Glutamatergic neuron (in vitro differentiated cells): ENCODE measurements around the gene SMG6. TPM values are rescaled to one million over a fixed set of nuclear protein-coding genes. Genes with fewer than 3 reads are reported as not detected.

Source experiments
- DNase-seq: peaks from one replicate; pipeline ENCODE4 v3.0.0; 2022
- H3K27ac Mint-ChIP-seq: one replicate; pipeline ENCODE4 v1.8.0; 2020; ENCODE audit warnings: mild to moderate bottlenecking, mixed read lengths, inconsistent platforms; ENCODE audit not compliant: unreplicated experiment
- H3K27me3 Mint-ChIP-seq: one replicate; pipeline ENCODE4 v1.8.0; 2020; ENCODE audit warnings: mild to moderate bottlenecking, moderate library complexity, mixed read lengths, inconsistent platforms; ENCODE audit not compliant: unreplicated experiment
- H3K36me3 Mint-ChIP-seq: one replicate; pipeline ENCODE4 v1.8.0; 2020; ENCODE audit warnings: mild to moderate bottlenecking, mixed read lengths, inconsistent platforms; ENCODE audit not compliant: unreplicated experiment
- H3K4me1 Mint-ChIP-seq: one replicate; pipeline ENCODE4 v1.8.0; 2020; ENCODE audit warnings: mild to moderate bottlenecking, low read depth, mixed read lengths, inconsistent platforms; ENCODE audit not compliant: unreplicated experiment
- H3K4me3 Mint-ChIP-seq: one replicate; pipeline ENCODE4 v1.8.0; 2020; ENCODE audit warnings: mild to moderate bottlenecking, mixed read lengths, inconsistent platforms; ENCODE audit not compliant: unreplicated experiment
- H3K9me3 Mint-ChIP-seq: one replicate; pipeline ENCODE4 v1.8.0; 2020; ENCODE audit warnings: mild to moderate bottlenecking, moderate library complexity, mixed read lengths, inconsistent platforms; ENCODE audit not compliant: unreplicated experiment
- total RNA-seq: library from RNA; stranded (reverse); fragmentation: NEBNext Ultra II Directional; extraction: Animal tissue kit (Norgen Biotek cat#: 25700); gene quantifications from one replicate; pipeline ENCODE4 v1.2.1, GENCODE V29; 2021; ENCODE audit not compliant: unreplicated experiment
- TF ChIP-seq, protein P1 (sequence below): fragments of 200-600 bp; sonication (generic); IDR thresholded peaks from one replicate; pipeline ENCODE4 v1.5.0; 2021; ENCODE audit not compliant: partially characterized antibody, unreplicated experiment

Gene SMG6
- total RNA-seq, 1 donor from 2014 or later: 42.7 TPM

DNA sequence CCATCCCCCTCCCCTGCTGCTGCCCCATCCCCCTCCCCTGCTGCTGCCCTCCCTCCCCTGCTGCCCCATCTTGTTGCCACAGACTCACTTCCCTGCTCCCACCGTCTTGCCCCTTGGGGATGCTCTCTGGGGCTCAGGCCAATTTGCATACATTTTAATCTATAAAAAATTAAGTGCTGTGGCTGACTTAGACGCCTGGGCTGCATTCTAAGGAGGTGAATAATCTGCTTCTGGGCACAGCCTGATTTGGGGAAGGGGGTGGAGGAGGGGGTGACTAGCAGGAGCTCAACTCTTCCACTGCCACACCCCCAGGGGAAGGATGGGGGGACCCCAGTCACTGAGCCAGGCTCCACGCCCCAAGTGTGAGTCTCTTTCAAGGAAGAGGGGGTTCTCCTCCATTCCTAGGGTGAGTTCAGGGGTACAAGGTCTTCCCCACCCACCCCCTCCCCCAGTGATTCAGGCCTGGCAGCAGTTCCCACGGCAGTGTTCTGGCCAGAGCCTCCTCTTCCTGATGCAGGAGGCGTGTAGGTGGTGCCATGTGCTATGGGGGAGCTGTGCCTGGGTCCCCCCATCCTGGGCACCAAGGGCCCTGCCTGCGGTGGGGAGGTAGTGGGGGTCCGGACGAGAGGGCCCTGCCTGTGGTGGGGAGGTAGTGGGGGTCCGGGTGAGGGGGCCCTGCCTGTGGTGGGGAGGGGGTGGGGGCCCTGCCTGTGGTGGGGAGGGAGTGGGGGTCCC, 268.6 kb downstream of the SMG6 start:
- Mint-ChIP-seq H3K9me3 (peaks cover 1% of the 10 kb centered on the region), H3K4me3 (no peak overlapping the region), H3K27me3 (no peaks in the 10 kb centered on the region), H3K4me1 (peaks cover 13% of the 10 kb centered on the region), H3K27ac (no peak overlapping the region), H3K36me3 (no peaks in the 10 kb centered on the region)
- TF ChIP-seq, protein P1, sequence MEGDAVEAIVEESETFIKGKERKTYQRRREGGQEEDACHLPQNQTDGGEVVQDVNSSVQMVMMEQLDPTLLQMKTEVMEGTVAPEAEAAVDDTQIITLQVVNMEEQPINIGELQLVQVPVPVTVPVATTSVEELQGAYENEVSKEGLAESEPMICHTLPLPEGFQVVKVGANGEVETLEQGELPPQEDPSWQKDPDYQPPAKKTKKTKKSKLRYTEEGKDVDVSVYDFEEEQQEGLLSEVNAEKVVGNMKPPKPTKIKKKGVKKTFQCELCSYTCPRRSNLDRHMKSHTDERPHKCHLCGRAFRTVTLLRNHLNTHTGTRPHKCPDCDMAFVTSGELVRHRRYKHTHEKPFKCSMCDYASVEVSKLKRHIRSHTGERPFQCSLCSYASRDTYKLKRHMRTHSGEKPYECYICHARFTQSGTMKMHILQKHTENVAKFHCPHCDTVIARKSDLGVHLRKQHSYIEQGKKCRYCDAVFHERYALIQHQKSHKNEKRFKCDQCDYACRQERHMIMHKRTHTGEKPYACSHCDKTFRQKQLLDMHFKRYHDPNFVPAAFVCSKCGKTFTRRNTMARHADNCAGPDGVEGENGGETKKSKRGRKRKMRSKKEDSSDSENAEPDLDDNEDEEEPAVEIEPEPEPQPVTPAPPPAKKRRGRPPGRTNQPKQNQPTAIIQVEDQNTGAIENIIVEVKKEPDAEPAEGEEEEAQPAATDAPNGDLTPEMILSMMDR: no peak
- DNase-seq: peak; percentile 64

DNA sequence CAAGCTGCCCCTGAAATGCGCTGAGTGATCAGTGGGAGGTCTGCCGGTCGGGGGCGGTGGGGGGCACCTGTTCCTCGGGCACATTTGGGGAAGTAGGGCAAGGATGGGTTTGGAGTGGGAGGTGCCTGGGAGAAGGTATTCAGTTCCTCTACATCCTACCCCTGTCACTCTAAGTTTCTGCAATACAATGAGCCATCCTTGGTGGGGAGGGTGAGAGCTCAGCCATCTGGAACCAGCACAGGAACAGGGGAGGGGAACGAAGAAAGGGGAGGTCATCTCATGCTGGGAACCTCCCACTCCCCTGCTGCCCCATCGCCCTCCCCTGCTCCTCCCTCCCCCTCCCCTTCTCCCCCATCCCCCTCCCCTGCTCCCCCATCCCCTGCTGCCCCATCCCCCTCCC, 269.4 kb downstream of the SMG6 start:
- Mint-ChIP-seq H3K27me3 (no peaks in the 10 kb centered on the region), H3K36me3 (no peaks in the 10 kb centered on the region), H3K4me1 (peaks cover 13% of the 10 kb centered on the region), H3K4me3 (no peak overlapping the region), H3K27ac (peak overlapping the region; percentile 12), H3K9me3 (peaks cover 1% of the 10 kb centered on the region)
- TF ChIP-seq, protein P1: no peak
- DNase-seq: peak; percentile 28

DNA sequence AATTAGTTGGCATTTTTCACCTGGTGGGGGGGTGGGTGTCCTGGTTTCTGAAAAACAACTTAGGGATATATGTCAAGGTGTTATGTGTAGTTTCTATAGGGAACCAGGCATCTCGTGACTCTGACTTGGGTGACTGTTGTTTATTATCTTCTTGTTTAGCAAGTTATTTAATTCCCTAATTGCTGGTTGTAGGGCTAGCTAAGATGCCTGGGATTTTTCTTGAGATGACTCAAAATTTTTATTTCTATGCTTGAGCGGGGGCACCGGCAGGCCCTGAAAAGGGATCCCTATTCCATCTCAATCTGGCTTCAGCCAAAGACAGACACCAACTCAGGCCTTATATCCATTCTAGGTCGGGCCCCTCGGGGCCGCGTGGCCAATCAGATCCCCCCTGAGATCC, 270.4 kb downstream of the SMG6 start:
- Mint-ChIP-seq H3K4me1 (peaks cover 16% of the 10 kb centered on the region), H3K27ac (peak overlapping the region; percentile 43), H3K27me3 (no peaks in the 10 kb centered on the region), H3K4me3 (no peak overlapping the region), H3K36me3 (no peaks in the 10 kb centered on the region), H3K9me3 (peaks cover 1% of the 10 kb centered on the region)
- TF ChIP-seq, protein P1: no peak
- no peak for DNase-seq

DNA sequence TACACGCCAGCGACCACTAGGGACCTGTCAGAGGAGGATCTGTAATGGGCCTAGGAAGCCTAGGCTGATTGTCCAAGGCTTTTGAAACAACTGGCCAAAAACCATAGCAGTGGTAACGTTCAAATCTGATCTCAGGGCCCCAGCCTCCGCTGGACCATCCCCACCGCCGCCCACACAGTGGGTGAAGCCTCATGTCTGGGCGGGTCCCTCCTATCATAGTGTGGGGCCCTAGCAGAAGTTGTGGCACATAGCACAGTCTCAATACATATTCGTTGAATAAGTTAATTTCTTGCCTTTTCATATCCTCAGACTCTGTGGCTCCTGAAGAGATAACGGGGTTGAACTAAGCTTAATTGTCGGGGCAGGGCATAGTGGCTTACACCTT, 272.8 kb downstream of the SMG6 start:
- Mint-ChIP-seq H3K4me3 (peak overlapping the region; percentile 93), H3K27me3 (peaks cover 9% of the 10 kb centered on the region), H3K4me1 (peaks cover 15% of the 10 kb centered on the region), H3K36me3 (no peaks in the 10 kb centered on the region), H3K9me3 (peaks cover 4% of the 10 kb centered on the region), H3K27ac (peak overlapping the region; percentile 72)
- TF ChIP-seq, protein P1: peak; percentile 58
- DNase-seq: peak; percentile 69

GRCh38 chr17:2029911-2030778, 273.4 kb downstream of the SMG6 start, which contains the start of gene DPH1:
Gene DPH1, plus strand, starts transcription at chr17:2030153. Its CDS starts 17 bp downstream, at chr17:2030170.
- Mint-ChIP-seq H3K4me3 (peak within 1 kb of the TSS; percentile 93), H3K27me3 (peaks cover 9% of the 10 kb centered on the region), H3K9me3 (peaks cover 4% of the 10 kb centered on the region), H3K36me3 (no peaks in the 10 kb centered on the region), H3K4me1 (peaks cover 15% of the 10 kb centered on the region), H3K27ac (peak within 1 kb of the TSS; percentile 72)
- TF ChIP-seq, protein P1: no peak
- peak; percentile 92 for DNase-seq
